Activated CD8-positive, alpha-beta memory T cell treated with anti-CD3 and anti-CD28 coated beads for 1 hour (primary cell): ENCODE measurements around the gene FUNDC2.
A peak's percentile ranks its signal among the peaks of the same experiment; 100 is the strongest.

Experiments
- DNase-seq, 2 donors: peaks; one replicate each; pipeline ENCODE4 v3.0.0-alpha.2; 2020; ENCODE audit warnings: low read depth in 1 of 2; ENCODE audit errors: extremely low read depth in 1 of 2

FUNDC2 gene

GRCh38 chrX:155068165-155068564 is 41.5 kb downstream of the FUNDC2 start:
- DNase-seq: no peak

GRCh38 chrX:155069414-155069813 is 42.8 kb downstream of the FUNDC2 start:
- no peak for DNase-seq

GRCh38 chrX:155070038-155070437 is 43.4 kb downstream of the FUNDC2 start:
- no peak for DNase-seq

- DNase-seq: no peak
Measured at GRCh38 chrX:155070663-155070974, 44.0 kb downstream of the FUNDC2 start.

- DNase-seq: peak in 1 of 2 donors; percentile 60
Measured at GRCh38 chrX:155070975-155071693, 44.5 kb downstream of the FUNDC2 start, which contains the start of the genes BRCC3, CMC4 and MTCP1. Gene BRCC3, plus strand, starts transcription at chrX:155071508. Its CDS starts 20 bp downstream, at chrX:155071528. Gene CMC4, minus strand, starts transcription at chrX:155071136. Its CDS starts 7,113 bp downstream, at chrX:155064023. Gene MTCP1, minus strand, starts transcription at chrX:155071136. Its CDS starts 5,126 bp downstream, at chrX:155066010.

- DNase-seq: no peak
Measured at GRCh38 chrX:155071694-155072280, 45.1 kb downstream of the FUNDC2 start.

- DNase-seq: peak in 1 of 2 donors; percentile 14
Measured at GRCh38 chrX:155086202-155086840, 59.7 kb downstream of the FUNDC2 start.

GRCh38 chrX:155086961-155087735 is 60.5 kb downstream of the FUNDC2 start:
- no peak for DNase-seq

- no peak for DNase-seq
Measured at GRCh38 chrX:155094468-155095061, 67.9 kb downstream of the FUNDC2 start.

- DNase-seq: no peak
Measured at GRCh38 chrX:155105919-155106318, 79.3 kb downstream of the FUNDC2 start.

GRCh38 chrX:155108427-155108826 is 81.8 kb downstream of the FUNDC2 start:
- DNase-seq: no peak
